Measurements from ENCODE around the gene FGF12. TPM values are rescaled to one million over a fixed set of nuclear protein-coding genes. Genes with fewer than 3 reads are reported as not detected.

Gene FGF12
- polyA plus RNA-seq, 4 donors = 4.6 to 12.8 (median 9.1) TPM

- peak; percentile 27 to 64 (median 43) for DNase-seq (ENCODE audit: low read depth in 4 of 4, low spot score in 3 of 4)
Measured at GRCh38 chr3:192514081-192514753, 213.1 kb downstream of the FGF12 start.

GRCh38 chr3:192505731-192506130 is 221.6 kb downstream of the FGF12 start:
- no peak for DNase-seq (ENCODE audit: low read depth in 4 of 4, low spot score in 3 of 4)

DNA sequence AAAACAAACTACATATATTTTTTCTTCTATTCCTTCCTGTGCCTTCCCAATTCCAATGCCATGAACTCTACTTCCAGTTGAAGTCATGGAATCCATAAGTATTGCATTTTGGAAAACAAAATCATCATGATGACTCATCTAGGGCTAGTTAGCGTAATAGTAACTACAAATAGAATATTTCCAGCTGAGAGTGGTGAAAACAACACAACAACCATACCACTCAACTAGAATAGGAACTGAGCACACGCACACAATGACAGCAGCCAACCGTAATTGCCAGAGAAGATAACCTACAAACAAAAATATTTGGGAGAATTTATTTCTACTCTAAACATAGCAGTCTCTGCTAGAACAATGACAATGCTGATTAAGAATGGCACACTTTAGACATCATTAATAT is 225.9 kb downstream of the FGF12 start:
- DNase-seq (ENCODE audit: low read depth in 4 of 4, low spot score in 3 of 4) = no peak

GRCh38 chr3:192496905-192497587 is 230.3 kb downstream of the FGF12 start:
- no peak for DNase-seq (ENCODE audit: low read depth in 4 of 4, low spot score in 3 of 4)

DNA sequence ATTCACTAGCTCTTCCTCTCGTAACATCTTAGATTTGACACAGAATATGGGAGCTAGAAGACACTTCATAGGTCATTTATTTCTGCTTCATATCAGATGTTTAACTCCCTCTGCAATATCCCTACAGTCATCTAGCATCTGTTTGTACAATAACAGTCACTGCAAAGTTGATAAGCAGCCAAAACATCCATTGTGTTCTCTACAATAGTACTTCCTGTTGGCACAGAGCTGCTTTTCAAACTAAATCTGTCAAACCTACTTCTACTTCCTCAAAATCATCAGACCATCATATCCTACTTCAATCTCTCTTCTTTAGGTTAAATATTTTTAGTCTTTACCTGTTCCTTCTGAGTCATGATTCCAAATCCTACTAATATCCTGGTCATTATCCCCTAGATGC is 233.2 kb downstream of the FGF12 start:
- no peak for DNase-seq (ENCODE audit: low read depth in 4 of 4, low spot score in 3 of 4)

- no peak for DNase-seq (ENCODE audit: low read depth in 4 of 4, low spot score in 3 of 4)
Measured at GRCh38 chr3:192490720-192491119, 236.6 kb downstream of the FGF12 start.

- no peak for DNase-seq (ENCODE audit: low read depth in 4 of 4, low spot score in 3 of 4)
Measured at GRCh38 chr3:192489579-192489978, 237.8 kb downstream of the FGF12 start.

DNA sequence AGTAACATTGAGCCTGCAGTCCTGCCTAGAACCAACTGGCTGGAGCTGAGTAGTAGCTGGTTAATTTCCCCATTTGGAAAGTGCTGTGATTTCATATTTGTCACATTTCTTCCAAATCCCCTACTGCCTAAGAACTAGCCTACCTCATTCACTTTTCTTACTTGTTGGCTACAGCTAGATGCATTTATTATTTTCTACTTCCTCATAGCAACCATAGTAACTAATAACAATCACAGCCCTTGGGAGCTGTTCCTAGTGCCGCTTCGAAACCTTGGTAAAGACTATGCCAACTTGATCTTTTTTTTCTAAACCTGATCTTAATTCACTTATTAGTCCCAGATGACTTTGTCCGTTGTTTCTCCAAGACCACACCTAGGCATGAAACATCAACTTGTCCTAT is 240.3 kb downstream of the FGF12 start:
- no peak for DNase-seq (ENCODE audit: low read depth in 4 of 4, low spot score in 3 of 4)

- DNase-seq (ENCODE audit: low read depth in 4 of 4, low spot score in 3 of 4) = no peak
Measured at GRCh38 chr3:192482809-192483208, 244.5 kb downstream of the FGF12 start.

GRCh38 chr3:192482391-192482790 is 244.9 kb downstream of the FGF12 start:
- no peak for DNase-seq (ENCODE audit: low read depth in 4 of 4, low spot score in 3 of 4)

- DNase-seq (ENCODE audit: low read depth in 4 of 4, low spot score in 3 of 4) = no peak
Measured at GRCh38 chr3:192481638-192482037, 245.7 kb downstream of the FGF12 start.

- DNase-seq (ENCODE audit: low read depth in 4 of 4, low spot score in 3 of 4) = peak in 3 of 4 donors; percentile 8 to 19 (median 12)
Measured at GRCh38 chr3:192467230-192468140, 259.9 kb downstream of the FGF12 start.

DNA sequence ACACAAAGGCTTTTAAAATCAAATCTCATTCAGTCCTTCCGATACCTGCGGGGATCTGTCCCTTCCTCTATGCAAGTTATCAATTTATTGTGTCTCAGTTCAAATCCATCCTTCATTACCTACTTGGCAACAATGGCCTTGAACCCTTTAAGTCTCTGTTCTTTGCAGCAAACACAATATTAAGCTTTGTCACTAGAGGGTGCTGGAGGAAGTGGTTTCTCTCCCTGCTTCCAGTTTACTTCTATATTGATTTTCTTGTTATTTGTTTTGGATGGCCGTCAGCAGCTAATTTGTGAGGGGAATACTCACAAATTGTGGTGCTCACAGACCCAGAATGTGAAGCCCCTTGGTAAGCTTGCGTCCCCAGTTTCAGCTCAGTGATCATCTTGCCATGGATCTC is 278.3 kb downstream of the FGF12 start:
- no peak for DNase-seq (ENCODE audit: low read depth in 4 of 4, low spot score in 3 of 4)

GRCh38 chr3:192445770-192446644 is 281.3 kb downstream of the FGF12 start:
- no peak for DNase-seq (ENCODE audit: low read depth in 4 of 4, low spot score in 3 of 4)

DNA sequence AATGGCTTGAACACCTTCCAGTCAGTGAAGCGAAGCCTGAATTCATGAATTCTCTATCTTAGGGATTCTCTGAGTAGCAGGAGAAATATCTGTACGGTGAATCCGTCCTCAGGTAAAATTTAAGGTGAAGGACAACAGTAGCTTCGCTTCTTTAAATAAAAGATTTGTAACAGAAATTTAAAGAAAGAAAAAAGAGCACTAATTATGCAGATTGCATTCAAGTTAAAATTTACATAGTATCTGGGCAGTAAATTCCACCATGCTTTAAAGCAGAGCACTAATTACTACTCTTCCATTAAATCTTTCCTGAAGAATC is 282.6 kb downstream of the FGF12 start:
- no peak for DNase-seq (ENCODE audit: low read depth in 4 of 4, low spot score in 3 of 4)

- peak in 3 of 4 donors; percentile 48 to 58 (median 57) for DNase-seq (ENCODE audit: low read depth in 4 of 4, low spot score in 3 of 4)
Measured at GRCh38 chr3:192444096-192444790, 283.1 kb downstream of the FGF12 start.

DNA sequence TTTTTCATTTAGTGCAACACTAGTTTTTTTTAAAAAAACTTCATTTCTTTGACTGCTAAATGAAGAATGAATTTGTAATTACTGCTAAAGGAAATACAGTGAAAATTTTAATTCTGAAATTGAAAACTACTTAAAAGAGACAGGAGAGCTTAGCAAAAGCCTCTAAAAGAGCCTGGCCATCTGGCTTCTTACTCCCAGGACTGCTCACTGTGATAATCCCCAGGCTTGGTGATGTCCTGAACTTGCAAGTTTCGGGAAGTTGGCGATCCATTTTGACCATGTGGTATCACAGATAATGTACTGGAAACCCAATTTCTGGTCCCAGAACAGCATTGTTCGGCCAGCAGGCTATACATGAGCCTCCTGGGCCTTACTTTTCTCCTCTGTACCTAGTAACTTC is 292.1 kb downstream of the FGF12 start:
- DNase-seq (ENCODE audit: low read depth in 4 of 4, low spot score in 3 of 4) = no peak

DNA sequence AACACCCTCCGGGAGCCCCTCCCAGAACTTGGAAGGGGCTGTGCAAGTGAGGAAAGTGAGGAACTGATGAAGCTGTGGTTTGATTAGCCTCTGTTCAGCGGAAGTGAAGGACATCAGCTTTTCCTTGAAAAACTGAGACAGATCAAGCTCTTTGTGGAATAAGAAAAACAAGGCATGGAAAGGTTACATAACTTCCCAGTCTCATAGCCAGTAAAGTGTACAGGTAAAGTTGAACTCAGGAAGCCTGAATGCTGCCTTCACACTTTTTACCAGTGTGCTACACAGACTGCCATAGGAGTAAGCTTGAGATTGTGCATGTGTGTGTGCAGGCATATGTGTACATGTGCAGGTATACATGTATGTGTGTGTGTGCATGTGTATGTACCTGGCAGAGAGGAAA is 293.2 kb downstream of the FGF12 start:
- DNase-seq (ENCODE audit: low read depth in 4 of 4, low spot score in 3 of 4) = no peak

- DNase-seq (ENCODE audit: low read depth in 4 of 4, low spot score in 3 of 4) = no peak
Measured at GRCh38 chr3:192433704-192434103, 293.6 kb downstream of the FGF12 start.

DNA sequence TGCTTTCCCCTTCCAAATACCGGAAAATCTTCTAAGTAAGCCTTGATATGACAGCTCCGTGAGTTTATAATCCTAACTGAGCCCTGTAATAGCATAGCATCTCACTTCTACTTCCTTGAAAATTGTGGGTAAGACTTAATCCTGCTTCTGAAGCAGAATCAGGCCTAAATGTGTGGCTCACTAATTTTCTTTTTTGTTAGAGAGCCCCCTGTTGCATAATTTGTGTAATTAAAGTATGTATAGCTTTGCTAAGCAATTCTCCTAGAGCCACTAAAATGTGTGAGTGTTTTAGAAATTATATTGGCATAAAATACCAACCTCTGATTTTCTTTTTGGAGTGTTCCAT is 304.4 kb downstream of the FGF12 start:
- DNase-seq (ENCODE audit: low read depth in 4 of 4, low spot score in 3 of 4) = no peak
